HG02571 (cell line): ENCODE measurements around the gene MUC20.
"Not testable (repeated sequence)": the region's sequence is repeated elsewhere in the genome, so short reads cannot be mapped to it uniquely, and the experiment has no call there.

Source experiments
- ATAC-seq: cut with Tn5 transposase; IDR thresholded peaks from one replicate; pipeline ENCODE4 v1.9.1; 2021; ENCODE audit warnings: mild to moderate bottlenecking, moderate library complexity; ENCODE audit not compliant: unreplicated experiment

The MUC20 gene

GRCh38 chr3:195710126-195710905 lies 10.5 kb upstream of the MUC20 start:
- ATAC-seq: not testable (repeated sequence)

- ATAC-seq: not testable (repeated sequence)
Measured at GRCh38 chr3:195711091-195711812, 9.5 kb upstream of the MUC20 start.

GRCh38 chr3:195711813-195712534 lies 8.8 kb upstream of the MUC20 start:
- no peak for ATAC-seq

- not testable (repeated sequence) for ATAC-seq
Measured at GRCh38 chr3:195712535-195712910, 8.3 kb upstream of the MUC20 start.

- not testable (repeated sequence) for ATAC-seq
Measured at GRCh38 chr3:195713150-195713549, 7.6 kb upstream of the MUC20 start.

- ATAC-seq: no peak
Measured at GRCh38 chr3:195714380-195715011, 6.3 kb upstream of the MUC20 start.

- no peak for ATAC-seq
Measured at GRCh38 chr3:195715134-195715533, 5.6 kb upstream of the MUC20 start.

- ATAC-seq: no peak
Measured at GRCh38 chr3:195715583-195716266, 5.1 kb upstream of the MUC20 start.

- ATAC-seq: no peak
Measured at GRCh38 chr3:195717416-195717815, 3.4 kb upstream of the MUC20 start.

- ATAC-seq: no peak
Measured at GRCh38 chr3:195717852-195718476, 2.8 kb upstream of the MUC20 start.

GRCh38 chr3:195718477-195718984 lies 2.2 kb upstream of the MUC20 start:
- ATAC-seq: no peak

GRCh38 chr3:195719514-195720254 lies 1.1 kb upstream of the MUC20 start:
- not testable (repeated sequence) for ATAC-seq

- ATAC-seq: not testable (repeated sequence)
Measured at GRCh38 chr3:195722139-195722995, 1.6 kb downstream of the MUC20 start.

- not testable (repeated sequence) for ATAC-seq
Measured at GRCh38 chr3:195722996-195723345, 2.2 kb downstream of the MUC20 start.

GRCh38 chr3:195724363-195724762 lies 3.6 kb downstream of the MUC20 start:
- ATAC-seq: not testable (repeated sequence)

GRCh38 chr3:195725916-195726740 lies 5.3 kb downstream of the MUC20 start:
- ATAC-seq: not testable (repeated sequence)

GRCh38 chr3:195727606-195728195 lies 6.9 kb downstream of the MUC20 start:
- no peak for ATAC-seq
